MG63 (cell line): Measurements from ENCODE around the gene SCML2. TPM values are rescaled to one million over a fixed set of nuclear protein-coding genes. Genes with fewer than 3 reads are reported as not detected.
"Not testable (repeated sequence)": the region's sequence is repeated elsewhere in the genome, so short reads cannot be mapped to it uniquely, and the experiment has no call there.

ENCODE experiments used
- DNase-seq: peaks from one replicate; pipeline ENCODE4 v3.0.0-alpha.2; 2020
- H3K27me3 ChIP-seq: fragments of 250-450 bp; sonication (Bioruptor Pico); 2 replicates; pipeline ENCODE4 v1.5.1; 2020; ENCODE audit warnings: mild to moderate bottlenecking, moderate library complexity
- H3K36me3 ChIP-seq: fragments of 250-450 bp; sonication (Bioruptor Pico); 2 replicates; pipeline ENCODE4 v1.5.1; 2020; ENCODE audit warnings: mild to moderate bottlenecking, moderate library complexity
- H3K4me3 ChIP-seq: fragments of 250-450 bp; sonication (Bioruptor Pico); 2 replicates; pipeline ENCODE4 v1.5.1; 2020; ENCODE audit warnings: mild to moderate bottlenecking, moderate library complexity
- H3K9me3 ChIP-seq: fragments of 250-450 bp; sonication (Bioruptor Pico); 2 replicates; pipeline ENCODE4 v1.5.1; 2020; ENCODE audit warnings: mild to moderate bottlenecking, moderate library complexity
- total RNA-seq: library from RNA; depleted of rRNA; stranded (reverse); fragments of >200 nt; shearing (Covaris generic); gene quantifications from 2 replicates; pipeline ENCODE4 v1.2.3, GENCODE V29; 2014; ENCODE audit warnings: low replicate concordance; rRNA removed

SCML2 gene
- 4.9 and 8.2 TPM in 2 replicates for total RNA-seq

- DNase-seq: peak; percentile 56
- H3K4me3 ChIP-seq: peak within 1 kb of the TSS; percentile 59
- H3K27me3 ChIP-seq: no peaks in the 10 kb centered on the region
- no peaks in the 10 kb centered on the region for H3K36me3 ChIP-seq
- no peaks in the 10 kb centered on the region for H3K9me3 ChIP-seq
These were observed at the start of gene SCML2 for GRCh38 chrX:18354369-18355223. SCML2 (minus strand) TSS chrX:18354688; CDS start chrX:18334071, 20,617 bp downstream.

- DNase-seq: no peak
- Histone ChIP-seq H3K4me3 (no peak overlapping the region), H3K36me3 (no peaks in the 10 kb centered on the region), H3K9me3 (no peaks in the 10 kb centered on the region), H3K27me3 (no peaks in the 10 kb centered on the region)
These were observed 47.3 kb upstream of the SCML2 start for GRCh38 chrX:18401848-18402213.

GRCh38 chrX:18394477-18394876 is 40.0 kb upstream of the SCML2 start:
- DNase-seq: no peak
- Histone ChIP-seq H3K4me3 (no peak overlapping the region), H3K36me3 (no peaks in the 10 kb centered on the region), H3K27me3 (no peaks in the 10 kb centered on the region), H3K9me3 (no peaks in the 10 kb centered on the region)

GRCh38 chrX:18390941-18391538 is 36.6 kb upstream of the SCML2 start:
- no peak for DNase-seq
- H3K4me3 ChIP-seq: no peak overlapping the region
- H3K36me3 ChIP-seq: no peaks in the 10 kb centered on the region
- H3K27me3 ChIP-seq: no peaks in the 10 kb centered on the region
- H3K9me3 ChIP-seq: no peaks in the 10 kb centered on the region

GRCh38 chrX:18389966-18390365 is 35.5 kb upstream of the SCML2 start:
- no peak for DNase-seq
- H3K9me3 ChIP-seq: no peaks in the 10 kb centered on the region
- no peaks in the 10 kb centered on the region for H3K27me3 ChIP-seq
- no peaks in the 10 kb centered on the region for H3K36me3 ChIP-seq
- no peak overlapping the region for H3K4me3 ChIP-seq

GRCh38 chrX:18377796-18378195 is 23.3 kb upstream of the SCML2 start:
- H3K27me3 ChIP-seq: no peaks in the 10 kb centered on the region
- H3K9me3 ChIP-seq: no peaks in the 10 kb centered on the region
- H3K4me3 ChIP-seq: no peak overlapping the region
- peak; percentile 4 for DNase-seq
- no peaks in the 10 kb centered on the region for H3K36me3 ChIP-seq

GRCh38 chrX:18375131-18375805 is 20.8 kb upstream of the SCML2 start:
- peak; percentile 37 for DNase-seq
- H3K4me3 ChIP-seq, H3K27me3 ChIP-seq: not testable (repeated sequence)

GRCh38 chrX:18369096-18369495 is 14.6 kb upstream of the SCML2 start:
- not testable (repeated sequence) for H3K27me3 ChIP-seq, H3K9me3 ChIP-seq, H3K4me3 ChIP-seq, DNase-seq, H3K36me3 ChIP-seq

More at GRCh38 chrX:18375131-18375805, 20.8 kb upstream of the SCML2 start:
- not testable (repeated sequence) for H3K9me3 ChIP-seq, H3K36me3 ChIP-seq

GRCh38 chrX:18368402-18368801 is 13.9 kb upstream of the SCML2 start:
- no peaks in the 10 kb centered on the region for H3K36me3 ChIP-seq
- no peak for DNase-seq
- H3K27me3 ChIP-seq: no peaks in the 10 kb centered on the region
- no peak overlapping the region for H3K4me3 ChIP-seq
- H3K9me3 ChIP-seq: no peaks in the 10 kb centered on the region

GRCh38 chrX:18360867-18361266 is 6.4 kb upstream of the SCML2 start:
- Histone ChIP-seq H3K9me3 (no peaks in the 10 kb centered on the region), H3K4me3 (no peak overlapping the region), H3K36me3 (no peaks in the 10 kb centered on the region), H3K27me3 (no peaks in the 10 kb centered on the region)
- peak; percentile 60 for DNase-seq

GRCh38 chrX:18353931-18354368 is 538 bp downstream of the SCML2 start:
- Histone ChIP-seq H3K9me3 (no peaks in the 10 kb centered on the region), H3K27me3 (no peaks in the 10 kb centered on the region), H3K4me3 (peak overlapping the region; percentile 59), H3K36me3 (no peaks in the 10 kb centered on the region)
- DNase-seq: peak; percentile 13

GRCh38 chrX:18351784-18352183 is 2.7 kb downstream of the SCML2 start:
- Histone ChIP-seq H3K4me3 (no peak overlapping the region), H3K27me3 (no peaks in the 10 kb centered on the region), H3K9me3 (no peaks in the 10 kb centered on the region), H3K36me3 (no peaks in the 10 kb centered on the region)
- no peak for DNase-seq

- Histone ChIP-seq H3K27me3 (no peaks in the 10 kb centered on the region), H3K4me3 (no peak overlapping the region), H3K9me3 (no peaks in the 10 kb centered on the region), H3K36me3 (no peaks in the 10 kb centered on the region)
- peak; percentile 20 for DNase-seq
These were observed 6.4 kb downstream of the SCML2 start for GRCh38 chrX:18348047-18348446.

GRCh38 chrX:18309401-18309800 is 45.1 kb downstream of the SCML2 start:
- no peaks in the 10 kb centered on the region for H3K36me3 ChIP-seq
- no peaks in the 10 kb centered on the region for H3K27me3 ChIP-seq
- no peak for DNase-seq
- no peaks in the 10 kb centered on the region for H3K9me3 ChIP-seq
- H3K4me3 ChIP-seq: no peak overlapping the region

- no peak for DNase-seq
- Histone ChIP-seq H3K9me3 (no peaks in the 10 kb centered on the region), H3K27me3 (no peaks in the 10 kb centered on the region), H3K4me3 (no peak overlapping the region), H3K36me3 (no peaks in the 10 kb centered on the region)
These were observed 57.2 kb downstream of the SCML2 start for GRCh38 chrX:18297251-18297650.

GRCh38 chrX:18294893-18295292 is 59.6 kb downstream of the SCML2 start:
- no peak for DNase-seq
- no peak overlapping the region for H3K4me3 ChIP-seq
- H3K27me3 ChIP-seq: no peaks in the 10 kb centered on the region
- H3K36me3 ChIP-seq: no peaks in the 10 kb centered on the region
- H3K9me3 ChIP-seq: no peaks in the 10 kb centered on the region

GRCh38 chrX:18291006-18291545 is 63.4 kb downstream of the SCML2 start:
- no peaks in the 10 kb centered on the region for H3K27me3 ChIP-seq
- H3K9me3 ChIP-seq: no peaks in the 10 kb centered on the region
- DNase-seq: no peak
- H3K4me3 ChIP-seq: no peak overlapping the region
- H3K36me3 ChIP-seq: no peaks in the 10 kb centered on the region
